ENCODE results near the gene KLC3.

DNA sequence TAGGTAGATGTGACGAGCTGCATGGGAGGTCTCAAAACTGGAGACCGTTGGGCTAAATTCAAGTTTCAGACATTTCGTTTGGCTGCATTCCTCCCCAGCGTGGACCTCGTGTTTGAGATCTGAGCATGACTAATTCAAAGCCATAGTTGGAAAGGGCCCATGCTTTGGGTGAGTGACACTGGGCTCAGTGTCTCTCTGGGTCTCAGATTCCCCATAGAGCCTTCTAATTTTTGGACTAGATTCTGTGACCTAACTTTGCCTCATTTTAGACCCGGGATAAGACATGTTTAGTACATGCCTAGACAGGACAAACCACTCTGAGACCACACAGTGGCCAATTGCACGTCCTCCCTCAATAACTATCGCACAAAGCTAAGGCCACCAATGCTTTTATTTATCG lies 34.5 kb upstream of the KLC3 start:
- TF ChIP-seq, protein P1, sequence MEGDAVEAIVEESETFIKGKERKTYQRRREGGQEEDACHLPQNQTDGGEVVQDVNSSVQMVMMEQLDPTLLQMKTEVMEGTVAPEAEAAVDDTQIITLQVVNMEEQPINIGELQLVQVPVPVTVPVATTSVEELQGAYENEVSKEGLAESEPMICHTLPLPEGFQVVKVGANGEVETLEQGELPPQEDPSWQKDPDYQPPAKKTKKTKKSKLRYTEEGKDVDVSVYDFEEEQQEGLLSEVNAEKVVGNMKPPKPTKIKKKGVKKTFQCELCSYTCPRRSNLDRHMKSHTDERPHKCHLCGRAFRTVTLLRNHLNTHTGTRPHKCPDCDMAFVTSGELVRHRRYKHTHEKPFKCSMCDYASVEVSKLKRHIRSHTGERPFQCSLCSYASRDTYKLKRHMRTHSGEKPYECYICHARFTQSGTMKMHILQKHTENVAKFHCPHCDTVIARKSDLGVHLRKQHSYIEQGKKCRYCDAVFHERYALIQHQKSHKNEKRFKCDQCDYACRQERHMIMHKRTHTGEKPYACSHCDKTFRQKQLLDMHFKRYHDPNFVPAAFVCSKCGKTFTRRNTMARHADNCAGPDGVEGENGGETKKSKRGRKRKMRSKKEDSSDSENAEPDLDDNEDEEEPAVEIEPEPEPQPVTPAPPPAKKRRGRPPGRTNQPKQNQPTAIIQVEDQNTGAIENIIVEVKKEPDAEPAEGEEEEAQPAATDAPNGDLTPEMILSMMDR (IDR thresholded peaks at IDR 0.05) = no peak
- TF ChIP-seq EZH2 (IDR thresholded peaks at IDR 0.05; ENCODE audit: borderline replicate concordance, insufficient read depth, low read depth, low read length, poor library complexity, severe bottlenecking) = no peak

All from B cell (primary cell).